Measurements from ENCODE around the gene THOC6.

DNA sequence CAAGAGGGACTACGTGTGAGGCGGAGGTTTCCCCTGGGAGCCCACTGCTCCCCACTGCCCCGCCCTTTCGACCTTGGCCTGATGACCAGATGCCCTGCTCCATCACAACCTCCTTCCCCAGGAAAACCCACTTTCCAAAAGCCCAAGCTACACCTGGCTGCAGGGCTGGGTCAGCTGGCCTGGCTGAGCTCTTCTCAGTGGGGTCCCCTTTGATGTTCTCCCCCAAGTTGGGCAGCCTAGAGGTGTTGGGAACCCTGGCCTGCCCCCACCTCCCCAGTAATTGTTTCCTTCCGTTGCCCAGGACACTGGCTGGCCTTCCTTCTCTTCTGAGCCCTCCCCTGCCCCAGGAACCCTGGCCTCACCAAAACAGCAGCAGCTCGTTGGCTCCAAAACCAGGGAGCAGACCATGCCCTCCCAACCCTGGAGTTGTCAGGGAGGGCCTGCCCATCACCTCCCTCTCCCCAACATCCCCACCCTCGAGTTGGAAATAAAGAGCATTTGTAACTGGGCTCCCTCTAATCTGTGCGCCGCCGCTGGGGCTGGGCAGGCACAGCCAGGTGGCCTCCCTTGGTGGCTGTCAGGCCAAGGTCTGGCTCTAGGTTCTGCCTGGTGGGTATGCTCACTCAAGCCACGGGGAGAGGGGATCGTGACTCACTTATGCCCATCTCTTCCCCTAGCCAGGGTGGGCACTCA lies 9.7 kb upstream of the THOC6 start:
- TF ChIP-seq, protein P1, sequence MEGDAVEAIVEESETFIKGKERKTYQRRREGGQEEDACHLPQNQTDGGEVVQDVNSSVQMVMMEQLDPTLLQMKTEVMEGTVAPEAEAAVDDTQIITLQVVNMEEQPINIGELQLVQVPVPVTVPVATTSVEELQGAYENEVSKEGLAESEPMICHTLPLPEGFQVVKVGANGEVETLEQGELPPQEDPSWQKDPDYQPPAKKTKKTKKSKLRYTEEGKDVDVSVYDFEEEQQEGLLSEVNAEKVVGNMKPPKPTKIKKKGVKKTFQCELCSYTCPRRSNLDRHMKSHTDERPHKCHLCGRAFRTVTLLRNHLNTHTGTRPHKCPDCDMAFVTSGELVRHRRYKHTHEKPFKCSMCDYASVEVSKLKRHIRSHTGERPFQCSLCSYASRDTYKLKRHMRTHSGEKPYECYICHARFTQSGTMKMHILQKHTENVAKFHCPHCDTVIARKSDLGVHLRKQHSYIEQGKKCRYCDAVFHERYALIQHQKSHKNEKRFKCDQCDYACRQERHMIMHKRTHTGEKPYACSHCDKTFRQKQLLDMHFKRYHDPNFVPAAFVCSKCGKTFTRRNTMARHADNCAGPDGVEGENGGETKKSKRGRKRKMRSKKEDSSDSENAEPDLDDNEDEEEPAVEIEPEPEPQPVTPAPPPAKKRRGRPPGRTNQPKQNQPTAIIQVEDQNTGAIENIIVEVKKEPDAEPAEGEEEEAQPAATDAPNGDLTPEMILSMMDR (IDR thresholded peaks at IDR 0.05): no peak
- TF ChIP-seq POLR2A (IDR thresholded peaks at IDR 0.05): no peak
